ENCODE results near the gene HSF2BP.
"Not testable (repeated sequence)": the region's sequence is repeated elsewhere in the genome, so short reads cannot be mapped to it uniquely, and the experiment has no call there.

The HSF2BP gene

DNA sequence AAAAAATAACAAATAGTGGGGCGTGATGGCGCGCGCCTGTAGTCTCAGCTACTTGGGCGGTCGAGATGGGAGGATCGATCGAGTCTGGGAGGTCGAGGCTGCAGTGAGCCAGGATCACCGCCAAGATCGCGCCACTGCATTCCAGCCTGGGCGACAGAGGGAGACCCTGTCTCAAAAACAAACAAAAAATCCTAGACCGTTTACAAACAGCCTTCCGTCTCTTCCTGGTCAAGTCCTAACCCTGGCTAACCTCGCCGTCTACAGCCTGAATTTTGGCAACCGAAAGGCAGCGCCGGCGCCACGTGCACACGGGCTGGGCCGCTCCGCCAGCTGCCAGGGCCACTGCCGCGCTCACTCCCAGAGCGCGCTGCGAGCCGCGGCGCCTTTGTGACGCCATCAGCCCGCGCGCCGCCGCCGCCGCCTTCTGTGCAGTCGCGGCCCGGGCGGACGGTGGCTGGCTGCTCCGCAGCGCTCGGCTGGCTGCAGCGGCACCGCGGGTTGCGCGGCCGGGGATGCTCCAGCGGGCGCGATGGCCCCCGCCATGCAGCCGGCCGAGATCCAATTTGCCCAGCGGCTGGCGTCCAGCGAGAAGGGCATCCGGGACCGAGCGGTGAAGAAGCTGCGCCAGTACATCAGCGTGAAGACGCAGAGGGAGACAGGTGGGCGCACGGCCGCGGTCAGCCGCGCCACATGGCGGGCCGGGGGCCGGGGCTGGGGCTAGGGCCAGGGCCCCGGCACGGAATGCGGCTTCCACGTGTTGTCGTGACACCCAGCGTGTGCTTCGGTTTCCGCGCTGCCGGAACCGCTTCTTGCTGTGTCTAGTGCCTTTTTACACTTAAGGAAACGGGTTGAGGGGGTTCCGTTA lies at the start of gene HSF2BP, which contains the start of gene RRP1B:
HSF2BP (minus strand) TSS at position 353 of the 865 bp plus-strand sequence. CDS start 1,392 bp downstream, outside the sequence.
RRP1B (plus strand) TSS at position 425 of the 865 bp plus-strand sequence; CDS start at position 530, 105 bp downstream.
- FAIRE-seq (peak; percentile 82), DNase-seq (ENCODE audit: insufficient read length, low spot score) (peak; percentile 91)

DNA sequence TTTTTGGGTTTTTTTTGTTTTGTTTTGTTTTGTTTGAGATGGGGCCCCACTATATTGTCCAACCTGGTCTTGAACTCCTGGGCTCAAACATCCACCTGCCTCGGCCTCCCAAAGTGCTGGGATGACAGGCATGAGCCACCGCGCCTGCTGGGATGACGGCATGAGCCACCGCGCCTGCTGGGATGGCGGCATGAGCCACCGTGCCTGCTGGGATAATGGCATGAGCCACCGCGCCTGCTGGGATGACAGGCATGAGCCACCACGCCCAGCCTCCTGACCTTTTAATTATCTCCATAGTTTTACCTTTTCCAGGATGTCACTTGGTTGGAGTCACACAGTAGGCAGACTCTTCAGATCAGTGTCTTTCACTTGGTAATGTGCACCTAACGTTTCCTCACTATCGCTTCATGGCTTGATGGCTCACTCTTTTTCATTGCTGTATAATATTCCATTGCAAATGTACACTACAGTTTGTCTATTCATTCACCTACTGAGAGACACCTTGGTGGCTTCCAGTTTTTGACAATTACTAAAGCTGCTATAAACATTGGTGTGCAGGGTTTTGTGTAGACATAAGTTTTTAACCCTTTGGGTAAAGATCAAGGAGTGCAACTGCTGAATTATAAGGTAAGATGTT lies 49.6 kb upstream of the HSF2BP start:
- DNase-seq (ENCODE audit: insufficient read length, low spot score) = no peak
- FAIRE-seq = no peak

DNA sequence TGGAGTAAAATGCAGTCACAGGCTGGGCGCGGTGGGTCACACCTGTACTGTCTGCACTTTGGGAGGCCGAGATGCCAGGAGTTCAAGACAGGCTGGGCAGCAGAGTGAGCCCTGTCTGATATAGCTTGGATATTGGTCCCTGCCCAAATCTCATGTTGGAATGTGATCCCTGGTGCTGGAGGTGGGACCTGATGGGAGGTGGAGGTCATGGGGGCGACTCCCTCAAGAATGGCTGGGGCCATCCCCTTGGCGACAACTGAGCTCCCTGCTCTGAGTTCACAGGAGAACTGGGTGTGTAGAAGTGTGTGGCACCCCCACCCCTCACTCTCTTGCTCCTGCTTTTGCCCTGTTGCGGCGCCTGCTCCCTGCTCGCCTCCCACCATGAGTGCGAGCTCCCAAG lies 48.2 kb upstream of the HSF2BP start:
- DNase-seq (ENCODE audit: insufficient read length, low spot score) (no peak), FAIRE-seq (no peak)

DNA sequence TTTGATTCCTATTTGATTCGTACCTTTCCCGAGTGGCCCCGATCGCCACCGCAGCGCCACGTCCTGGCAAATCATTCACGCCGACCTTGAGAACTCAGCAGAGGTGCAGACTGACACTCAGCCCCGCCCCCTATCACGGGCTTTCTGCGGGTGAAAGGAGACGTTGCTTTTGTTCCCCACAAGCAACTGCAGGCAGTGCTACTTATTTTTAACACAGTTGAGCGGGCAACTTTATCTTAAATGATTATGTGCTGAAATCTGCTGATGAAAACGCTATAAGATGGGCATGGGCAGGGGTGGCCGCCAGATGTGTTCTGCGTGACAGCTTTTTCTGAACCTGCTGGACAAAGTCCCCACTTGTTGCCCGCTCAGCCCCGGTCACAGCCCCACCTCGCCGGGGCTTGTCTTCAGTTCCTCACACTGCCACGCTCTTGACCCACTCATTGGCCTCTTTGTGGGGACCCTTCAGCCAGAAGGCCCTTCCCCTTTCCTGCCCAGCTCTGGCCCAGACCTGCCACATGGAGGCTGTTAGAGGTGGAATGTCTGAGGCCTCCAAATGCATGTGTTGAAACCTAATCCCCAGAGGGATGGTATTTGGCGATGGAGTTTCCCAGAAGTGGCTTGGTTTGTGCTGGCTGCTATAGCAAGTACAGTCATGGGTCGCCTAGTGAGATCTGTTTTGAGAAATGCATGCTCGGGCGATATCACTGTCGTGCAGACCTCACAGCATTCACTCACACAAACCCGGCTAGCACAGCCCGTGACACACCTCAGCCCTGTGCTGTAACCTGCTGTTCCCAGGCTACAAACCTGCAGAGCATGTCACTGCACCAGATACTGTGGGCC lies 44.0 kb upstream of the HSF2BP start:
- no peak for DNase-seq (ENCODE audit: insufficient read length, low spot score)
- no peak for FAIRE-seq

DNA sequence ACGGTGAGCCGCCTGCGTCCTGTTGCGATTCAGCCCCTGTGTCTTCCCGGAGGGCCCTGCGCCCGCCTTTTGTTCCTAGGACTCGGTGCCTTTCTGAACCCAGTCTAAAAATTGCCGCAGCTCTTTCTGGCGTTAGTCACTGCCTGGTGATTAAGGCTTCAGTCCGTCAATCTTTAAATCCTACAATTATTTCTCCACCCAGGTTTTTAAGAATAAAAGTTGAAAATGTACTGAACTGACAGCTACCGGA lies 43.4 kb upstream of the HSF2BP start:
- DNase-seq (ENCODE audit: insufficient read length, low spot score) (no peak), FAIRE-seq (no peak)

DNA sequence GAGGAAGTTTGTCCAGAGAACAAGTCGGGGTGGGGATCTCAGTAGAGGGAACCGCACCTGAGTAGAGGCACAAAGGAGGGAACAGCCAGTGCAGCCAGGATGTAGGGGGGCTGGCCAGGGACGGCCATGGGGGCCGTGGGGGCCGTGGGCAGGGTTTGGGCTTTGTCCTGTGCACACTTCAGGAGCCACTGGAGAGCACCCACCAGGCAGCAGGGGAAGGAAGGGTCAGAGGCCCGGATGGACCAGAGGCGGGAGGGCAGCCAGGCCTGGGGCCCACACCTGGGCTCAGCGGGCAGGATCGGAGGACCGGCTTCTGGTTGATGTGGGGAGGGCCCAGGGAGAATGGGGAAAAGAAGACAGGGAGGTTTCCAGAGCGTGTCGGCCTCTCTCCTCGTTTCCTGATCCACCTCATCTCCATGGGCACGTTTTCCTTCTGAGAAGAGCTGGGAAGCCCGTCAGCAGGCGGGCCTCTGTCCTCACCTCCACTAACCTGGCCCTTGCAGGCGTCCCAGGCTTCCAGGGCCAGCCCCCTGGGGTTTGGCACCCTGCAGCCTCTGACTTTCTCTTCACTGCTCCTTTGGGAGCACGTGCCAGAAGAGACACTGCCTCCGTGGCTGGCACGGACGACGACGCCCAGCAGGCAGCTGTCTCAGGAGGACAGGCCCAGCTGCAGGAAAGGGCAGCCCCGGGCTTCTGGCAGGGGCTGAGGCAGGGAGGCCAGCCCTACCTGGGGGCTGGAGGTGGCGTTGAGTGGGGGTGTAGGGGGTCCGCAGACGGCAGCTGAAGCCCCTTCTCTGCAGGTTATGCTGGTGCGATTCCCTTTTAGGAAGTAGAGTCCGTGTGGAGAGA lies 42.9 kb upstream of the HSF2BP start:
- FAIRE-seq = no peak
- DNase-seq (ENCODE audit: insufficient read length, low spot score) = no peak

DNA sequence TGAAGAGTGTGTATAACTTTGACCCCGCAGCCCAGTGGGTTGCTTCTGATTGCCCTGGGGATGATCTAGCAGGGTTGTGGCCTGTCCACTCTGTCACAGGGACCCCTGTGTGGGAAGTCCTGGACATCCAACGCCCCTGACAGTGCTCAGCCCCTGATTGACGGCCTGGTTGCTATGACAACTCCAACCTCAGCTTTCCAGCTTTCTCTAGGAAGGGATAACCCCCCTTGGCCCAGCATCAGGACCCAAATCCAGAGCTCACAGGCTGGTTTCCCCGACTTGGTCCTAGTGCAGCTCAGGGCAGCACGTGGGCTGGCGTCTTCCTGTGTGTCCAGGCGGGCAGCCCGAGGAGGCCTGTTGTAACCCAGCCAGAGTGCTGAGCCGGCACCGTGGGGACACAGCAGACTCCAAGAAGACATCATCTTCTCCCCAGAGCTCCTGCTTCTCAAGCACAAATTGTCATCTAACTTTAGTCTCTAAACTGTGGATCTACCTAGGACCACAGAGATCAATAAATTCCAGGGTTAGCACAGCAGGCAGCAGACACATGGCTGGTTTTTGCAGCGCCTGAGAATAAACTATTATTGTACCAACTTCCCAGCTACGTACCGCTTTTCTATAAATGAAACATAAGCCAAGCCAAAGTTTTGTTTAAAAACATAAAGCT lies 40.8 kb upstream of the HSF2BP start:
- DNase-seq (ENCODE audit: insufficient read length, low spot score) (no peak), FAIRE-seq (no peak)

DNA sequence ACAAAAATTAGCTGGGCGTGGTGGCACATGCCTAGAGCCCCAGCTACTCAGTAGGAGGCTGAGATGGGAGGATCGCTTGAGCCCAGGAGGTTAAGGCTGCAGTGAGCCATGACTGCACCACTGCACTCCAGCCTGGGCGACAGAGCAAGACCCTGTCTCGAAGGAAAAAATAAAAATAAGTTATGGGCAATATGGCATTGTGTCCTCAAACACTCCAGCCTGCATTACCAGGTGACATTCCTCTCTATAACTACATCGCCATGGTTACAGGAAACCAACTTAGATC lies 40.1 kb upstream of the HSF2BP start:
- not testable (repeated sequence) for FAIRE-seq; DNase-seq (ENCODE audit: insufficient read length, low spot score)

DNA sequence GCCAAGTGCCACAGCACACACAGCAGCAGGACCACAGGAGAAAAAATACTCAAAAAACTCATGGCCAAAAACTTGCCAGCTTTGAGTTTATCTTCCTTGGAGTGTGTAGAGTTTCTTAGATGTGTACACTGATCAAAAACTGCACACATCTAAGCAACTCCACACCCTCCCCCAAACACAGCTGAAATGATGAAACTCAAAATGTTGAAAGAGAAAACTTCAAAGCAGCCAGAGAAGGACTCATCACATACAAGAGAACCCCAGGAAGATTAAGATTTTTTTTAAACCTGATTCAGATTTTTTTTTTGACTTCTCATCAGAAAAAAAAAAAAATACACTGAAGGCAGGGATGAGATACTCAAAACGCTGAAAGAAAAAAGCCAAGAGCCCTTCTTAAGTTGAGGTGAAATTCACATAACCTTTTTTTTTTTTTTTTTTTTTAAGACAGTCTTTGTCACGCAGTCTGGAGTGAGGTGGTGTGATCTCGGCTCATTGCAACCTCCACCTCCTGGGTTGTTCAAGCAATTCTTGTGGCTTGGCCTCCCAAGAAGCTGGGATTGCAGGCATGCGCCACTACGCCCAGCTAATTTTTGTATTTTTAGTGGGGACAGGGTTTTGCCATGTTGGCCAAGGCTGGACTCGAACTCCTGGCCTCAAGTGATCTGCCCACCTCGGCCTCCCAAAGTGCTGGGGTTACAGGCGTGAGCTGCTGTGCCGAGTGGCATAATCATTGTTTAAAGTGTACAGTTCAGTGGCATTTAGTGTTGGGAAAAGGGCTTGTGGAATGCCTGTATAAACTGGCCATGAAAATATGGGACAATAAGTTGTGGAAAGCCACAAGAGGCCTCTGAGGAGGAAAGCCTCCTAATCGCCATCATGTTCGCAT lies 38.7 kb upstream of the HSF2BP start:
- DNase-seq (ENCODE audit: insufficient read length, low spot score) (no peak), FAIRE-seq (no peak)

DNA sequence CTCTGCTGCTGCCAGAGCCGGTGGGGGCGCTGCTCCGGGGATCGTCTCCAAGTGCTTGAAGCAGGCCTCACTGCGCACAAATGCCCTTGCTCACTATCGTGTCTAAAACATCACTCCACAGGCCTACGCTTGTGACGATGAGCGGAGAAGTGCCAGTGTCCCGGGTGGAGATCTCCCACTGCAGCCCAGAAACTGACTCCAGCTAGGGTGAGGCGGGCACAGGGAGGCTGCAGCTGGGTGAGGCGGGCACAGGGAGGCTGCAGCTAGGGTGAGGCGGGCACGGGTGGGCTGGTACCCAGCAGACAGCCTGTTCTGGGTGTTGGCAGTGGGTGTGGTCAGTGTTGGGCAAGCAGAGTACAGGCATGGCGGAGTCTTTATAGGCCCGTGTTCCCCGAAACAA lies 36.9 kb upstream of the HSF2BP start:
- no peak for FAIRE-seq
- no peak for DNase-seq (ENCODE audit: insufficient read length, low spot score)

DNA sequence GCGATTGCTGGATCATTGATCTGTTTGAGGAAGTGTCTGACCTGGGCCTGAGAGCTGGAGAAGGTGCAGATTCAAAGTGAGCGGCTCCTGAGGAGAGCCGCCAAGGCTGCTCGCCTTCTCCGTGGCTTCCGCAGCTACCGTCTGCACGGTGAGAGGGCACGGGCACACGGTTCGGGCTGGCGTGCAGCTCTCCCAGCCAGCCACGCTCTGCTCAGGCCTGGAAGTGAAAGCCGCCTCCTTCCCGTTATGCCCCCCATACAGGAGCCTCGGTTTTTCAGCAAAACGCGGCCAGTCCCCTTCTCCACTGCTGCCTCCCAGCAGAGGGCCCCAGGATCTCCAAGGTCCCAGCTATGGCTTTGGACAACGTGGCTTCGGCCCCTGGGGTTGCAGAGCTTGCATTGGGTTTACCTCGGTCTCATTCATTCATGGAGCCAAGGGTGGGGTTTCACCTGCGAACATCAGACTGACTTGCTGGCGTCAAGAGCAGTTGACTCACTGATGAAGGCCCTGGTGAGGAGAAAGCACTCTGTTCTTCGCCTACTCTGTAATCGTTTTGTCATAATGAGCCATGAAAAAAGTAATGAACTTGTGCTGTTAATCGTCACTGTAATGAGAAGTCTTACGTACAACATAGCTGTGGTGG lies 35.3 kb upstream of the HSF2BP start:
- FAIRE-seq (no peak), DNase-seq (ENCODE audit: insufficient read length, low spot score) (no peak)

DNA sequence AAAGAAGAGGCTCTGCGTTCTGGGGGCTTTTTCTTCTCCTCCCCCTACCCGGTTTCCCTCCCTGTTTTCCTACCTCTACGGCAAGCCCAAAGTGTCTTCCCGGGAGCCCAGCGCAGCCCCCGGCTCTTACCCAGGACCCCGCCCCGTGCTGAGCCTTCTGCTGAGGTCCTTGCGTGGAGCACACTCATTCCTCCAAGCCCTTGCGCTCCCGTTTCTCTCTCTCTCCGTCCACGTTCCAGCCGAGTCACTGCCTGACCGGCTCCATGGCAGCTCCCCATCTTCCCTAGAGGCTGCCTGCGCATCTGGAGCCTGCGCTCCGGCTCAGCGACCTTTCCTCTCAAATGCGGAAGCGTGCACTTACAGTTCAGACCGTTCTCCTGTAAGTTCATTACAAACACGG lies 34.7 kb upstream of the HSF2BP start:
- DNase-seq (ENCODE audit: insufficient read length, low spot score) = no peak
- no peak for FAIRE-seq

DNA sequence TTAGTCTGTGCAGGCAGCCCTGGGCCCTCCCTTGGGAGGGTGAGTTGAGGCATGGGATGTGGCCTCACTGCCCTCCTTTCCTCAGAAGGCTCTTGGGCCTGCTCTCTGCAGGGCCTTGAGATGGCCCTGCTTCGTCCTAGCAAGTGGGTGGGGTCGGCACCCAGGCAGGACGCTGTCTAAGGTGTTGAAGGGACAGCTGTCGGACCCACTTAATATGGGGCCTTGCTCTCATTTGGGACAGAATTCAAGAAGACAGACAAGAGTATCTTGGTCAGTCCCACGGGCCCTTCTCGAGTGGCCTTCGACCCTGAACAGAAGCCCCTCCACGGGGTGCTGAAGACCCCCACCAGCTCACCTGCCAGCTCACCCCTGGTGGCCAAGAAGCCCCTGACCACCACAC lies 33.7 kb upstream of the HSF2BP start:
- DNase-seq (ENCODE audit: insufficient read length, low spot score) = no peak
- no peak for FAIRE-seq

DNA sequence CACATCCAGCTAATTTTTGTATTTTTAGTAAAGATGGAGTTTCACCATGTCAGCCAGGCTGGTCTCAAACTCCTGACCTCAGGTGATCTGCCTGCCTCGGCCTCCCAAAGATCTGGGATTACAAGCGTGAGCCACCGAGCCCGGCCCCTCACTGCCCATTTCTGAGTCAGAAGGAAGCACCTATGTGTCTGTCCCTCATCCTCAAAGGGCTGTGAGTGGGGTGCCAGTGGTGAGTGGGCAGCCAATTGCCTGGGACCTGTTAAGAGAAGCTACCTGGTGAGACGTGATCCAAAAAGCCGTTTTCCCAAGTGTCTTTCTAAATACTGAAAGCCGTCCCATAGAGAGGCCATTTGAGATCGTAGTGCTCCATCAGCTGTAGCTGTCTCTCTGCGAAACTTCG lies 32.5 kb upstream of the HSF2BP start:
- DNase-seq (ENCODE audit: insufficient read length, low spot score) (no peak), FAIRE-seq (no peak)

DNA sequence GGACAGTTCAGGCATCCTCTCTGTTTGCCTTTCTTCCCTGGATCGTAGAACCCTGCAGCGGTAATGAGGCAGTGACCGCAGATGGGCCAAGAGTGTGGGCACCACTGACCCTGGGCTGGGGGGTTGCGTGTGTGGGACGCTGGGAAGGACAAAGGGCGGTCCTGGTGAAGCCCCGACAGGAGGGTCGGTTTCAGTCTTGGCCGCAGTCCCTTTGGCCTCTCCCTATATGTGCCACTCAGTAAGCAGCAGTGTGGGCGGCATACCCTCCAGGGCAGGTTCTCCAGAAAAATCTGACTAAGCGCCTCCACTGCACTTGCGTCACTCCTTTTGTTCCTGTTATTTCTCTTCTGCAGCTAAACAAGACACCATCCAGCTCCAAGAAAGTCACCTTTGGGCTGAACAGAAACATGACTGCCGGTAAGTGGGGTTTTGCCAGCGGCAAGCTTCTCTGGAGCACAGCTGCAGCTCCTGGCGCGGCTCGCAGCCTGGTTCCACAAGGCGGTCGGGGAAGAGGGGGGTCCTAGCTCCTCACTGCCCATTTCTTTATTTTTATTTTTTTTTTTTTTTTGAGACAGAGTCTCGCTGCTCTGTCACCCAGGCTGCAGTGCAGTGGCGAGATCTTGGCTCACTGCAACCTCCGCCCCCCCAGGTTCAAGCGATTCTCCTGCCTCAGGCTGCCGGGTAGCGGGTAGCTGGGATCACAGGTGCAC lies 32.0 kb upstream of the HSF2BP start:
- FAIRE-seq (no peak), DNase-seq (ENCODE audit: insufficient read length, low spot score) (no peak)

DNA sequence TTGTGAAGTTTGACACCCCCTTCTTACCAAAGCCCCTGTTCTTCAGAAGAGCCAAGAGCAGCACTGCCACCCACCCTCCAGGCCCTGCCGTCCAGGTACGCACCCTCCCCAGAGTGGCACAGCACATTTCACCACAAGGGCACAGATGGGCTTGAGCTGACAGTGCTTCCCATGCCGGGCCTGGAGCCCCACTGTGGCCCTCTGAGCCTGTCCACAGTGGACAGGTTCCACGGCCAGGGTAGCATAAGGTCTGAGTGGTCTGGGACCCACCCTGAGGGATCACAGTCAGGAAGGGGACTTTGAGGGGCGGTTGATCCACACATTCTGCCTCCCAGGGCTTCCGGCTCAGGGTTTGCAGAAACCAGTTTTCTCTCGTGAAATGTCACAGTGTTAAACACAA lies 31.1 kb upstream of the HSF2BP start:
- FAIRE-seq (no peak), DNase-seq (ENCODE audit: insufficient read length, low spot score) (no peak)

DNA sequence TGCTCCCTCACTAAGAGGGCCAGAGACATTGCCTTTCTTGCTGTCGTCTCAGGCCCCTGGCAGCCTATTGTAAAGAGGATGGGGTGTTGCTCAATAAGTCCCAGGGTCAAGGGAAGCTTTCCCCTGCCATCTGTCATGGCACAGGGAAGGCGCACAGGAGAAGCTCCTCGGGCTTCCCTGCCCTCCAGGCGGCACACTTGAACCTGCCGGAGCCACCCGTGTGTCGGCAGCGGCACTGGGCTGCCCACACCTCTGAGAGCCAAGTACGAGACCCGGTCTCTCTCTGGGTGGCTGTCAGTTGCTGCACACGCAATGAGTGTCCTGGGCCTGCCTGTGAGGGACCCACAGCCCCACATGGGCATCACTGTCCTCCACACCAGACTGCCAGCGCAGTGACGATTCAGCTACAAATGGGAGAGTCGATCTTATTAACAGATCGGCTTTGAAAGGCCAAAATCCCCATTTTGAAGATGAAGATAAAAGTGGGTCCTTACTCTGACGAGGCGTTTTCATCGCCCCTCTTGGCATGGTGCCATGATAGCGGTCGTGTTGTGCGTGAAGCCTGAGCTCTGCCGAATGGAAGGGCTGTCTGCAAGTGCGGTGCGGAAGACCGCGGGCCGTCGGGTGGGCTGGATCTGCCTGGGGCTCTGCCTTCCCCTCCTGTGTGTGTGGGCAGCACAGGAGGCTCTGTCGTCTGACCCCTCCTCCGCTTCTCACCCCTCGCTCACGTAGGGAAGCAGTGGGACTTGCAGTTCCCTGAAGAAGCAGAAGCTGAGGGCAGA lies 30.5 kb upstream of the HSF2BP start:
- DNase-seq (ENCODE audit: insufficient read length, low spot score) (no peak), FAIRE-seq (no peak)

All from HTR-8/SVneo (cell line).